DOHH2 (cell line): ENCODE results near the gene PGS1.

ENCODE experiments used
- H3F3A ChIP-seq: fragments of 200-600 bp; sonication (generic), shearing (Covaris generic); 2 replicates; pipeline ENCODE4 v1.6.0; 2016; ENCODE audit warnings: antibody characterized with exemption, mild to moderate bottlenecking; ENCODE audit not compliant: control insufficient read depth, insufficient read depth
- H3K27ac ChIP-seq: fragments of 200-600 bp; sonication (generic); 2 replicates; pipeline ENCODE4 v1.5.1; 2014; ENCODE audit warnings: low read depth, mild to moderate bottlenecking, low read length, moderate library complexity
- H3K27me3 ChIP-seq: fragments of 200-600 bp; sonication (generic); 2 replicates; pipeline ENCODE4 v1.6.1; 2014; ENCODE audit warnings: mild to moderate bottlenecking, low read length, mixed read lengths; ENCODE audit not compliant: control insufficient read depth
- H3K36me3 ChIP-seq: fragments of 200-600 bp; sonication (generic); 2 replicates; pipeline ENCODE4 v1.6.1; 2014; ENCODE audit warnings: mild to moderate bottlenecking, low read length, moderate library complexity, mixed read lengths; ENCODE audit not compliant: control insufficient read depth
- H3K4me1 ChIP-seq: fragments of 200-600 bp; sonication (generic); 2 replicates; pipeline ENCODE4 v1.6.1; 2014; ENCODE audit warnings: mild to moderate bottlenecking, low read length, mixed read lengths; ENCODE audit not compliant: control insufficient read depth
- H3K4me2 ChIP-seq: fragments of 200-600 bp; sonication (generic); 2 replicates; pipeline ENCODE4 v1.6.0; 2014; ENCODE audit warnings: mild to moderate bottlenecking, low read length, moderate library complexity
- H3K4me3 ChIP-seq: fragments of 200-600 bp; sonication (generic); 2 replicates; pipeline ENCODE4 v1.5.1; 2014; ENCODE audit warnings: mild to moderate bottlenecking, low read length, mixed read lengths
- H3K79me2 ChIP-seq: fragments of 200-600 bp; sonication (generic); 2 replicates; pipeline ENCODE4 v1.6.1; 2014; ENCODE audit warnings: mild to moderate bottlenecking, low read length, mixed read lengths; ENCODE audit not compliant: control insufficient read depth
- H3K9me2 ChIP-seq: fragments of 200-600 bp; sonication (generic); replicated peaks from 2 replicates; pipeline ENCODE4 v1.6.1; 2014; ENCODE audit warnings: mild to moderate bottlenecking, low read length, mixed read lengths; ENCODE audit not compliant: control insufficient read depth
- H3K9me3 ChIP-seq: fragments of 200-600 bp; sonication (generic); 2 replicates; pipeline ENCODE4 v1.6.1; 2014; ENCODE audit warnings: antibody characterized with exemption, low read length, mixed read lengths; ENCODE audit not compliant: control insufficient read depth, insufficient read depth
- H4K20me1 ChIP-seq: fragments of 200-600 bp; sonication (generic); 2 replicates; pipeline ENCODE4 v1.6.0; 2014; ENCODE audit warnings: low read depth, mild to moderate bottlenecking, antibody characterized with exemption, low read length, moderate library complexity; ENCODE audit not compliant: control insufficient read depth, insufficient read depth
- EZH2phosphoT487 ChIP-seq: fragments of 200-600 bp; sonication (generic); IDR thresholded peaks from 2 replicates; pipeline ENCODE4 v1.6.1; 2017; ENCODE audit warnings: borderline replicate concordance, mild to moderate bottlenecking, antibody characterized with exemption, low read length, moderate library complexity, mixed read lengths
- TF ChIP-seq, protein P1 (sequence below): fragments of 200-600 bp; sonication (generic); IDR thresholded peaks from one replicate; pipeline ENCODE4 v1.5.1; 2014; ENCODE audit warnings: antibody characterized with exemption, mild to moderate bottlenecking, low read depth, low read length; ENCODE audit not compliant: poor library complexity, severe bottlenecking

The PGS1 gene

DNA sequence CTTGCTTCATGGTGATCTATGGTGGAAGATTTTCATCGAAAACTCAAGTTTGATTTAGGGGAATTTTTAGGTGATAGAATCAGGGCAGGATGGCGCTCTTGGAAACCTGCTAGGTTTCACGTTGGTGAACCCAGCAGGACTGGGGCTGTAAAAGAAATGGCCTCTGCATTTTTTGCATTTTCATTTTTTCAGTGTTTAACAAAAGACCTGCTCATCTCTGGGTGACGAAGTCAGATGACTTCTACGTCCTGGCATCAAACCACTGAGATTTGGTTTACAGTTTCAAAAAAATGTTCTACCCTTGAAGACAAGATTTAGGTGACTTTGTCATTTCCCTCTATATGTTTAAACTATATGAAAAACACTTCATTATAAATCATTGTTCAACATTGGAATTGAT lies 1.9 kb downstream of the PGS1 start:
- Histone ChIP-seq H3K79me2 (peaks cover 66% of the 10 kb centered on the region), H3K36me3 (peaks cover 16% of the 10 kb centered on the region), H3K27me3 (peaks cover 11% of the 10 kb centered on the region), H3K9me2 (no peaks in the 10 kb centered on the region), H3K9me3 (no peaks in the 10 kb centered on the region), H3F3A (no peaks in the 10 kb centered on the region), H4K20me1 (peaks cover 12% of the 10 kb centered on the region), H3K4me2 (0 out of 2 replicates have a peak overlapping the region, but pooled peaks have one; percentile 83), H3K4me1 (peaks cover 42% of the 10 kb centered on the region), H3K4me3 (no peak overlapping the region), H3K27ac (no peak overlapping the region)
- TF ChIP-seq EZH2phosphoT487, result no peak
- TF ChIP-seq, protein P1, sequence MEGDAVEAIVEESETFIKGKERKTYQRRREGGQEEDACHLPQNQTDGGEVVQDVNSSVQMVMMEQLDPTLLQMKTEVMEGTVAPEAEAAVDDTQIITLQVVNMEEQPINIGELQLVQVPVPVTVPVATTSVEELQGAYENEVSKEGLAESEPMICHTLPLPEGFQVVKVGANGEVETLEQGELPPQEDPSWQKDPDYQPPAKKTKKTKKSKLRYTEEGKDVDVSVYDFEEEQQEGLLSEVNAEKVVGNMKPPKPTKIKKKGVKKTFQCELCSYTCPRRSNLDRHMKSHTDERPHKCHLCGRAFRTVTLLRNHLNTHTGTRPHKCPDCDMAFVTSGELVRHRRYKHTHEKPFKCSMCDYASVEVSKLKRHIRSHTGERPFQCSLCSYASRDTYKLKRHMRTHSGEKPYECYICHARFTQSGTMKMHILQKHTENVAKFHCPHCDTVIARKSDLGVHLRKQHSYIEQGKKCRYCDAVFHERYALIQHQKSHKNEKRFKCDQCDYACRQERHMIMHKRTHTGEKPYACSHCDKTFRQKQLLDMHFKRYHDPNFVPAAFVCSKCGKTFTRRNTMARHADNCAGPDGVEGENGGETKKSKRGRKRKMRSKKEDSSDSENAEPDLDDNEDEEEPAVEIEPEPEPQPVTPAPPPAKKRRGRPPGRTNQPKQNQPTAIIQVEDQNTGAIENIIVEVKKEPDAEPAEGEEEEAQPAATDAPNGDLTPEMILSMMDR, result no peak

DNA sequence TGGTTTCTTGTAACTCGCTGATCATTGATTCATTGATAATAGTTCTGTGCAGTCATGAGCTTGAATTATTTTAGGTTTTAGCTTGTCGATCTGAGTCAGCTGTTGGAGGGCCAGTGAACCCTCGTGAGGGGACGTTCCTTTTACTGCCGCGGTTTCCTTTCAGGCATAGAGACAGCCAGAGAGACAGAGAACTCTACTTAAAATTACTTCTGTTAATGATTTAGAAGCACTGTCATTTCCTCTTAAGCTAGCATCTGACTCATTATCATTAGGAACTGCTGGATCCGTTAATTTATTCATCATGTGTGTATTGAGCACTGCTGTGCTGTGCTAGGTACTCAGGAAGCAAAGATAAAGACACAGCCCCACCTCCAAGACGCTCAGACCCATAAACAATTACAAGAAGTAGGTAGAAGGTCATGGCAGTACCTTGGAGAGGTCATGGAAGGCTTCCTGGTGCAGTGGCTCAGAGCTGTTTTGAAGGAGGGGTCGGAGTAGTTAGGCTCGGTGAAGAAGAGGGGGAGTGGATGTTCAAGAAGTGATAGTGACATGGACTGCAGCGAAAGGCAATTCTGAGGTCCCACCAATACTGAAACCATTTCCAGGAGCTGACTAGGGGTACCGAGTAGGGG lies 3.3 kb downstream of the PGS1 start:
- peaks cover 19% of the 10 kb centered on the region for H4K20me1 ChIP-seq
- H3K4me3 ChIP-seq, result no peak overlapping the region
- H3K4me2 ChIP-seq, result 0 out of 2 replicates have a peak overlapping the region, but pooled peaks have one; percentile 4

DNA sequence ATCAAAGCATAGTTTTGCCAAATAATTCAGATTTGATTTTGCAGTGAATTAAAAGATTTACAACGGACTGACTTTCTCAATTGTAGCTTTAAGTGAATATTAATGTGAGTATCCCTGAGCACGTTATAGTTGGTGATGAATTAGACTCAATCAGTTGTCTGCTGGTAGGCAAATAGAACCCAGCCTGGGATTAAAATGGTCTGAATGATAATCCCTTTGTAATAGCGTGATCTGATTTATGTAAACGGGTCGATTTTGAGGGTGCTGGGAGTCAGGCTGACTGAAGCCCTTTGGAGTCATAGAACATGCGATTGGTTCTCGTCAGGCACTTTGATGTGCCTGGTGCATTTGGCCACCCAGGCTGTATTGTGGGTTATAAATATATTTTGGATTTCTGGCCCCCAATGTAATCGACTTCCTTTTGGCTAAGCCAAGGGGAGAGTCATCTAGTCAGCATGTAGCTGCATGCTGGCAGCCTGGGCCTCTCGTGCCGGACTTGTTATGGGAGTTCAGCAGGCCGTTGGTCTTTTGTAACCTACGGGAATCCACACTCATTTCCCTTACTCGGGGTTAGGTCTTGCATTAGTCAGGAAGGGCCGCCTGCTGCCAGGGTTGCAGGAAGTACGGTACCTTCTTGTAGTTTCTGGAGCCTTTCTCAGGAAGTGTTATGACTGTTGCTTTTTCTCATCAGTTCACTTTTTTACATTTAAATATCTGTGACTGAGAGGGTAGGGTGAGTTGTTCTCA lies 5.4 kb downstream of the PGS1 start:
- H3K27me3 ChIP-seq, result no peaks in the 10 kb centered on the region
- no peaks in the 10 kb centered on the region for H3F3A ChIP-seq
- H3K27ac ChIP-seq, result no peak overlapping the region
- peaks cover 21% of the 10 kb centered on the region for H3K36me3 ChIP-seq
- peaks cover 73% of the 10 kb centered on the region for H3K4me1 ChIP-seq
- peaks cover 97% of the 10 kb centered on the region for H3K79me2 ChIP-seq
- TF ChIP-seq, protein P1, result no peak
- no peak for TF ChIP-seq EZH2phosphoT487
- no peaks in the 10 kb centered on the region for H3K9me3 ChIP-seq
- H3K4me2 ChIP-seq, result peak overlapping the region; percentile 13; the same call in 1 of the 2 replicates
- H3K4me3 ChIP-seq, result no peak overlapping the region
- no peaks in the 10 kb centered on the region for H3K9me2 ChIP-seq
- H4K20me1 ChIP-seq, result peaks cover 21% of the 10 kb centered on the region

More for the DNA sequence above, 3.3 kb downstream of the PGS1 start:
- Histone ChIP-seq H3K27ac (no peak overlapping the region), H3K79me2 (peaks cover 80% of the 10 kb centered on the region), H3K4me1 (peaks cover 55% of the 10 kb centered on the region), H3K36me3 (peaks cover 18% of the 10 kb centered on the region), H3K9me3 (no peaks in the 10 kb centered on the region), H3K9me2 (no peaks in the 10 kb centered on the region), H3K27me3 (peaks cover 3% of the 10 kb centered on the region), H3F3A (no peaks in the 10 kb centered on the region)
- no peak for TF ChIP-seq EZH2phosphoT487
- TF ChIP-seq, protein P1, result no peak
